Measurements from ENCODE around the gene RDH5.

Gene RDH5, protein sequence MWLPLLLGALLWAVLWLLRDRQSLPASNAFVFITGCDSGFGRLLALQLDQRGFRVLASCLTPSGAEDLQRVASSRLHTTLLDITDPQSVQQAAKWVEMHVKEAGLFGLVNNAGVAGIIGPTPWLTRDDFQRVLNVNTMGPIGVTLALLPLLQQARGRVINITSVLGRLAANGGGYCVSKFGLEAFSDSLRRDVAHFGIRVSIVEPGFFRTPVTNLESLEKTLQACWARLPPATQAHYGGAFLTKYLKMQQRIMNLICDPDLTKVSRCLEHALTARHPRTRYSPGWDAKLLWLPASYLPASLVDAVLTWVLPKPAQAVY

GRCh38 chr12:55720071-55720564 is at the start of gene RDH5:
TSS of gene RDH5 (plus strand) at chr12:55720393. CDS start at chr12:55721185, 792 bp downstream.
- no peak for DNase-seq

DNA sequence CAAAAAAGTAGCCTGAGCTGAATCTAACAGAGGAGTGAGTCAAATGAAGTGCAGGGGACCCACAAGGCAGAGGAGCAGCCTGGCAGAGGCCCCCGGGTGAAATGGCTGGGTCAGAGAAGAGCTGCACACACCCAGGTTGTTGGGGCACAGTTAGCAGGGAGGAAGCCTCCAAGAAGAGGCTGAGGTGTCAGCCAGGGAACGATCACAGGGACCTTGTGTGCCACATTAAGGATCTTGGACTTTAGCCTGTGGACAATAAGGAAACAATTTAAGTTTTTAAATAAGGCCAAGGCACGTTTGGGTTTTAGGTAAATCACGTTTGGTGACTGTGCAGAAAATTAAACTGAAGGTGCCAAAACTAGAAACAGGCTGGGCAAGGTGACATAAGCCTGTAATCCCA is 48.4 kb upstream of the RDH5 start:
- no peak for DNase-seq

DNA sequence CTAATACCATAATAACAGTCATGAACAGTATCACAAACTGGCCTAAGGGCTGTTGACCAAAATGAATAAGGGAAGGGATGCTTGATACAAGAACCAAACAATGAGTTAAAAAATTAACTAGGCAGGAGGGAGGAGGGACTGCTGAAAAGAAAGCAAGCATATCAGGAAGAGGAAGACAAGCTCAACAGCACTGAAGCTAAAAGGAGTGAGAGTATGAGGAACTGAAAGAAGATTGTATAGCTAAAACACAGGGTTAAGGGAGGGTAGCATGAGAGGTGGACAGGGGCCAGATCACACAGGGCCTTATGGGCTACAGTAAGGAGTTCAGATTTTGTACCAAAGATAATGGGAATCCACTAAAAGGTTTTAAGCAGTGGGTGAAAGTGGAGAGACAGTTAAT is 46.6 kb upstream of the RDH5 start:
- no peak for DNase-seq

GRCh38 chr12:55675666-55676065 is 44.5 kb upstream of the RDH5 start:
- no peak for DNase-seq

DNA sequence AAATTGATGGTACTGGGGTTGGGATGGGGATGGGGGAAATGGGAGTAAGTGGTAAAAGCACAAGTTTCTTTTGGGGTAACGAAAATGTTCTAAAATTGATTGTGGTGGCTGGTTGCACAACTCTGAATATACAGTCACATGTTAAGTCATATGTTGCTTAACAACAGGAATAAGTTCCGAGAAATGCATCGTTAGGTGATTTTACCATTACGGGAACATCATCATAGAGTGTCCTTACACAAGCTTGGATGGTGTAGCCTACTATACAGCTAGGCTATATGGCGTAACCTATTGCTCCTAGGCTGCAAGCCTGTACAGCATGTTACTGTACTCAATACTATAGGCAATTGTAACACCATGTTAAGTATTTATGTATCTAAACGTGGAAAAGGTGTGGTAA is 43.5 kb upstream of the RDH5 start:
- DNase-seq = no peak

- no peak for DNase-seq
Measured at GRCh38 chr12:55679691-55680090, 40.5 kb upstream of the RDH5 start.

- DNase-seq = no peak
Measured at GRCh38 chr12:55681142-55682077, 38.8 kb upstream of the RDH5 start.

DNA sequence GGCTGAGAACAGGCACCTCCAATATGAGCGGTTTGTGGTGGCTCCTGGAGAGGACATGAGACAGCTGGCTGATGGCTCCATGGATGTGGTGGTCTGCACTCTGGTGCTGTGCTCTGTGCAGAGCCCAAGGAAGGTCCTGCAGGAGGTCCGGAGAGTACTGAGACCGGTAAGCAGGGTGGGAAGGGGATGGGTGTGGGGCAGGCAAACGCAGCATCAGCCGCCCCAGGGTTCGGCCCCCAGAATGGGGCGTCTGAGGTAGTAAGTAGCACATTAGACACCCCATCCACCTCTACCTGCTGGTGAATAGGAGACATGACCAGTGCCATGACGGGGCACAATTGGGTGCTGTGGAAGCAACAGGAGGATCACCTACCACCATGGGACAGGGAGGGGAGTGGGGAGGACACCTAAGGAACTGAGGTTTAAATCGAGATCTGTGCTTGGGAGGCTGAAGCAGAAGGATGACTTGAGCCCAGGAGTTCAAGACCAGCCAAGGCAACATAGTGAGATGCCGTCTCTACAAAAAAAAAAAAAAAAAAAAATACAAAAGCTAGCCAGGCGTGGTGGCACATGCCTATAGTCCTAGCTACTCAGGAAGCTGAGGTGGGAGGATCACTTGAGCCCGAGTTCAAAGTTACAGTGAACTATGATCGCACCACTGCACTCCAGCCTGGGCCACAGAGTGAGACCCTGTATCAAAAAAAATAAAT is 38.0 kb upstream of the RDH5 start:
- no peak for DNase-seq

DNA sequence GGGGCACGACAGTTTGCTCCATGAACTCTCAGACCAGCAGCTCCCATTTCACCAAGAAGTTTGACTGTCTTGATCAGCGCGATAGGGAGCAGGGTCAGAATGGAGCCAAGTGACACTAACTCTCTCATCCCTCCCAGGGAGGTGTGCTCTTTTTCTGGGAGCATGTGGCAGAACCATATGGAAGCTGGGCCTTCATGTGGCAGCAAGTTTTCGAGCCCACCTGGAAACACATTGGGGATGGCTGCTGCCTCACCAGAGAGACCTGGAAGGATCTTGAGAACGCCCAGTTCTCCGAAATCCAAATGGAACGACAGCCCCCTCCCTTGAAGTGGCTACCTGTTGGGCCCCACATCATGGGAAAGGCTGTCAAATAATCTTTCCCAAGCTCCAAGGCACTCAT is 36.5 kb upstream of the RDH5 start:
- DNase-seq = no peak

DNA sequence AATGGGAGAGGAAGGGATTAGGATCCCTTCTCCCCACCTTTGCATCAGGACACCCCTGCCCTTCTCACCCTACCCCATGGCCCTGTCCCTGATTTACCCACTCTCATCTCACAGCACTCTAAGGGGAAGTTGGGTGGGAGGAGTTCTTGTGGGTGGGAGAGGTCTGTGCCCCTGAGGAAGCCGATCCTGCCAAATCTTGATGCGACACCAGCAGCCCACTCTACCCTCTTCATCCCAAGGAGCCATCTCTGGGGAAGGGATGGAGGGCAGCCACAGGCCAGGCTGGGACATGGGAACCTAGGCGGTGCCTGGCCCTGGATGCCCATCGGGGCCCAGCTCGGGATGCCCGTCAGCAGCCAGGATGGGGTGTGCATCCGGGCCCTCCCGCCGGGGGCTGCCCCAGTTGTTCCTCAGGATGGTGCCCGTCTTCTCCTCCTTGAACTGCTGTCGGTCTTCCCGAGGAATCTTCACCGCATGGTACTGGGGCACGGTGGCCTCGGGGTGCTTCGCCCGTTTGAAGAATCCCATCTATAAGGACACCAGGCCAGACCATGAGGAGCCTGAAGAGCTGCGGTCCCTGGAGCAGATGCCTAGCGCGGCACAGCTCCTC is 35.3 kb upstream of the RDH5 start:
- DNase-seq = no peak

DNA sequence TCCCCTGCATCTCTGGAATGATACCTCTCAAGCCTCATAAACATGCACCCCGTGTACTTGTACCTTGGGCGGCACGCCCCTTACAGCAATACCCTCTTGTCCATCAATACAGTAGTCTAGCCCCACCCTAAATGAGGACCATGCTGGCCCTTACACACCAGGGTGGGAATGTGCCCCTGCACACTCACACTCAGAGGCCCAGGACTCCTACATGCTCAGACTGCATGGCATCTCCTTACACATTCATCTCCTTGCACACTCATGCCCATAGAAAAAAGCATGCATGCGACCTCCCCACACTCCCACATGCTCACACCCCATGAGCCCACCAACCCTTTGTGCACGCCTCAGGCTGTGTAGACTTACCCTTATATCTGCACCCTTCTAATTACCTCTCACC is 34.5 kb upstream of the RDH5 start:
- DNase-seq = no peak

DNA sequence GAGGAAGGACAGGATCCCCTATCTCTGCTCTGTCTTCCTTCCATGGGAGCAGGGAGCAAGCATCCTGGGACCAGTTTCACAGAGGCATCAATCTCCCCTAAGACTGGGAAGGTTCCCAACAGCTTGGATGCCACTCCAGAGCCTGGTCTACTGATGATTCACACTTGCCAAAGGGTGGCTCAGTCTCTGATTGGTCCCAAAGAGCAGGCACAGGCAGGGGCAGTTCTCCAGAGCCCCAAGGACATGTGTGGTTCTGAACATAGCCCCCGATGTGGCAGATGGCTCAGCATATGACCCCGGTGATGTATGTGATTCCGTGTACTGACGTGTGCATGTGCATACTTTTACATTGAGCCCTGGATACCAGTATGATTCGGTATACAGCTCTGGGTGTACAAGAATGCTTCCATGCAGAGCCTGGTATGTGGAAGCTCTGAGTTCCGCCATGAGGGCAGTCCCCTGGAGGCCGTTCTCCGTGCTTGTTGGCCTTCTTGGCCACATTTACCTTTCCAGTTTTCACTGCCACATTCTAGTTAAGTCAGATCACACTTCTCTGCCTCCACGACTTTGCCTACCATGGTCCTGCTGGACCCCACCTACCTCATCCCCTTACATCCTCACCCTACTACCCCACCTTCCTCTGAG is 33.7 kb upstream of the RDH5 start:
- DNase-seq = no peak

GRCh38 chr12:55687746-55688145 is 32.4 kb upstream of the RDH5 start:
- peak; percentile 69 for DNase-seq

- no peak for DNase-seq
Measured at GRCh38 chr12:55688716-55689655, 31.2 kb upstream of the RDH5 start.

DNA sequence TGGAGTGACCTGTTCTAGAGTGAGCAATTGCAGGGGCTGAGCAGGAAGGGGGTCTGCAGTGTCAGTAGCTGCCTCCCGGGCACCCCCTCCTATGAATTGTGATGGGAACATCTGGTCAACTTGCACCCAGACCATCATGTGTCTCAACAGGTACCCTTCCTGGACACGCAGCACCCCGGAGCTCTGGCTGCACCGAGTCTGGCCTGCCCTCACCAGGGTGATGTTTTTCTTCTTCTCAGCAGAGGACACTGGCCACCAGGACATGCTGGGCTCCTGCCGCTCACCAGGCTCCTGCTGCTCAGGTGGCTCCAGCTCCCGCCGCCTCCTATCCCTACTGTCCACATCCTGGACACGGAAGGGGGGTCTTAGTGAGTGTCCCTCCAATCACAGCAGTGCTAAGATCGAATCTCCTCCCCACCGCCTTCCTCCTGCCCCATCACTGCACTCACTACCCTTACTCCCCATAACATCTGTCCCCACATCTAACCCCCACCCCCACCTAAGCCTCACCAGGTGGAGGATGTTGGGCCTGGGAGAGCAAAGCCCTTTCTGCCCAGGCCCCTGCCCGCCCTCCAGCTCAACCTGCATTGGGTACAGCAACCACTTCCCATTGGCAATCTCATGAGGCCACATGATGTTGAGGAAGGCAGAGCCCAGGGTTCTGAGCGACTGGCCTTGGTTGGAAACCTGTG is 27.4 kb upstream of the RDH5 start:
- no peak for DNase-seq

GRCh38 chr12:55693323-55694187 is 26.6 kb upstream of the RDH5 start:
- DNase-seq = no peak

GRCh38 chr12:55694188-55694515 is 26.0 kb upstream of the RDH5 start:
- DNase-seq = no peak

DNA sequence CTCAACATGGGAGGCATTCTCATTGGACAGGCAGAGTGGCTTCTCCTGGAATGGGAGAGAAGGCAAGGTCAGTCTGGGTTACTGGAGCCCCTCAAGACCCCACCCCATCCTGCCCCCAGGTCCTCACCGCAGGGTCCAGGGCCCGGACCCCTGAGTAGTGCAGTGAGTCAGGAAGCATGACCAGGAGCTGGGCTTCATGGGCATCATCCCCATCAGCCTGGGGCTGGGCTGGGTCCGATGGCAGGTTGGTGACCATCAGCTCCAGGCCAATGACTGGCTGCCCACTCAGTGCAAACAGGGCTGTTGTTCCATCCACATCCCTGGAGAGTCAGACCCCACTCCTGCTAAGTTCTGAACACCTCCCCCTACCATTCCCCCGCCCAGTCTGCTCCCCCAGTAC is 25.5 kb upstream of the RDH5 start:
- no peak for DNase-seq

- DNase-seq = no peak
Measured at GRCh38 chr12:55695349-55695748, 24.8 kb upstream of the RDH5 start.

GRCh38 chr12:55696141-55696540 is 24.1 kb upstream of the RDH5 start:
- no peak for DNase-seq

Measured in activated CD8-positive, alpha-beta memory T cell treated with anti-CD3 and anti-CD28 coated beads for 24 hours (primary cell).